NCI-H2227 treated with DMSO at 0.1 percent for 48 hours (cell line): ENCODE data around the gene SYNPO2.
"Not testable (repeated sequence)": the region's sequence is repeated elsewhere in the genome, so short reads cannot be mapped to it uniquely, and the experiment has no call there.

Source experiments
- DNase-seq: peaks from one replicate; lab custom pipeline; 2025; lab: John Stamatoyannopoulos, UW

The SYNPO2 gene

DNA sequence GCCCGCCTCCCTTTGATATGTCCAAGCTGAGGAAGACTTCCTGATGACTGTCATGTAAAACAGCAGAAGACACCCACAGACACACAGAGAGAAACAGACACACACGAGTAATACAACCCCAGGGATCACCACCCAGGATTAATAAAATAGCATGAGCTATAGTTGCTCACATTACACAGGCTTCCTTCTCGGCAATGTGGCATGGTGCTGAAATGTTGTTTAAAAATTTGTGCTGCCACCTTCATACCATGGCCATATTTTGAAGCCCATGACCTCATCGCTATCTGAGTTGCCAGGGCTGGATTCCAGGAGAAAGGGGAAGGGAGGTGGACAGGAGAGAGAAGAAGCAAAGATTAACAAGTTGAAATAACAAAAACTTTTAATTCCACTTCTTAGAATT lies 111.7 kb downstream of the SYNPO2 start:
- no peak for DNase-seq

DNA sequence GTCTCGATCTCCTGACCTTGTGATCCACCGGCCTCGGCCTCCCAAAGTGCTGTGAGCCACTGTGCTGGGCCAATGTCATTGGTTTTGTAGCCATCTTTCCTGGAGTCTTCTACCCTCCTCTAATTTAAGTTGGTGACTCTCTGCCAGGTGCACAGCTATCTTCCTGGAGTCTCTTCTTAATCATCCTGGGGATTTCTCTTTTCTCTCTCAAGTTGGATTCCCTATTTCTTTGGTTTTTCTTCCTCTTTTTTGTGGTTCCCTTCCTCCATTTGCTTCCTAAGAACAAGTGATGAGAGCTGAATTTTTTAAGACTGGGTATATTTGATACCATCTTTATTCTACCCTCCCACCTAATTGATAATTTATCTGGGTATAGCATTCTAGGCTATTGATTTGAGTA lies 113.8 kb downstream of the SYNPO2 start:
- DNase-seq = no peak

DNA sequence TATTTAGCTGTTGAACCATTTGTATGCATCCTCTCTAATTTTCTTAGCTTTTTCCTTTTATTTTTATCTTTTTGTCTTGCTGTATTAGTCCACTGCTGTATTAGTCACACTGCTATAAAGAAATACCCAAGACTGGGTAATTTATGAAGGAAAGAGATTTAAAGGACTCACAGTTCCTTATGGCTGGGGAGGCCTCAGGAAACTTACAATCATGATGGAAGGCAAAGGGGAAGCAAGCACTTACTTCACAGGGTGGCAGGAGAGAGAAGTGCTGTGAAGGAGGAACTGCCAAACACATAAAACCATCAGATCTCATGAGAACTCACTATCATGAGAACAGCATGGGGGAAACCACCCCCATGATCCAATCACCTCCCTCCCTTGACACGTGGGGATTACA lies 114.3 kb downstream of the SYNPO2 start:
- DNase-seq = not testable (repeated sequence)

DNA sequence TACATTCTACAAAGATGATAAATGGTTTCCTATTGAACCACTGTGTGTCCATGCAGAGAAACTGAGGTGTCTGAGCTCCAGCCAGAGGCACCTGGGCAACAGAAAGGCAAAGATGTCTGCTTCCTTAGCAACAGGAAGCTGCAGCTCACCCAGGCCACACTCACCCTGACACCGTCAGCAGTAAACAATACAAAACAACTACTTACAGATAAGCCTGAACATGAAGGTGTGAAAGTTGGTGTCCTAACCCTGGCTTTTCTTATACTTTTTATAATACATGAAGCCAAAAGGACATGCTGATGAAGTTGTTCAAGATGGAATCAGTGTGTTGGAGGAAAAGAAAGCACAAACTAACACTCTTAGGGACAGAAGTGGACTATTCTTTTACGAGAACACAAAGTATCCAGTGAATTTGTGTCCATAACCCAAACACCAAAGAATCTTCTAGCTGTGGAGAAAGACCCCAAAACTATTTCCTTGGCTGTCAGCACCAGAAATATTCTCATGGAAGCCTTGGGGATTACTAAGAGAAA lies 117.3 kb downstream of the SYNPO2 start:
- no peak for DNase-seq

DNA sequence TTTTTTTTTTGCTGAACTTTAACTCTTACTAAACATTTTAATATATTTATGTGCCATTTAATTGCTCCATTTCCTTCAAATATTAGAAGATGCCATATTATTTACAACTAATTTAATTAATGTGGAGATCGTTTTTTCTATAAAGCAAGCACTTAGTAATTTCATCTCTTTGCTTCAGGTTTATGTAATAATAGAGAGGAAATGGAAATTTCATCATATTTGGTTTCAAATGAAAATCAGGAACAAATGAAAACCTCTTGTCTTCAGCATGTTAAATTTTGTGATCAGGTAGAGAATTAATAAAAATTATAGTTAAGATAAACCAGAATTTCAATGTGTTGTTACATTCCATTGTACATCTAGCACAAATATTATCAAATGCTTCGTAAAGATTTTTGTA lies 120.1 kb downstream of the SYNPO2 start:
- DNase-seq = no peak

DNA sequence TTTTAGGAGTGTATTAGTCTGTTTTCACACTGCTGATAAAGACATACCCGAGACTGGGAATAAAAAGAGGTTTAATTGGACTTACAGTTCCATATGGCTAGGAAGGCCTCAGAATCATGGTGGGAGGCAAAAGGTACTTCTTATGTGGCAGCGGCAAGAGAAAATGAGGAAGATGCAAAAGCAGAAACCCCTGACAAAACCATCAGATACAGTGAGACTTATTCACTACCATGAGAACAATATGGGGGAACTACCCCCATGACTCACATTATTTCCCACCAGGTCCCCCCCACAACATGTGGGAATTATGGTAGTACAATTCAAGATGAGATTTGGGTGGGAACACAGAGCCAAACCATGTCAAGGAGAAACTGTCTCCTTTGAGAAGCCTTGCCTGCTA lies 121.6 kb downstream of the SYNPO2 start:
- DNase-seq = not testable (repeated sequence)

DNA sequence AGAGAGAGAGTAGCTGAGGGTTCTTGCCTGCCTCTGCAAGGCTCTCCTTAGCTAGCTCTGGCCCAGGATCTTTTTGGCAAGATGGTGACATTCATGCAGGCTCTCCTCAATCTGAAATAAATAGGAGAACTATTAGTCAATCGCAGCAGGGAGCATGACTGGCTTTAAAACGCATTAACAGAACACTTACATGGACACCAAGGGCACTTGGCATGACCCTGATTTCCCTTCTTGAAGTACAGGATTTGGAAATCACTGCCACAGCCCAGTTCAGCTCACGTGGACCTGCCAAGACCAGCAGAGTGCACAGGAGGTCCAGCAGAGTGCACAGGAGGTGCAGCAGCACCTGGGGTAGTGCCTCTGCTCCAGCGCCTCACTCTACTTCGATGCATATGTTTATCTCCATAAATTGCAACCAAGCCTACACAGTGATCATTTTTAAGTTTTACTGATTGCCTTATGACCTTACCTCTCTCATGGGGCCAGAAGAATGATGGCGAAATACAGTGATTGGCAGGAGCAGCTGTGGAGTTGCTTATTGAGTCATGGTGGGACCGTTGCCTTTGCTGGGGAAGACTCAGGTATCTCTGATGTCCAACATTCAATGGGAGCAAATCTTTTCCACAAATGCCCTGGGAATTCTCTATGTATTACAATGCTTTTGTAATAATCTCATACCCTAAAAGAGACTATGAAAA lies 122.4 kb downstream of the SYNPO2 start:
- DNase-seq = no peak

DNA sequence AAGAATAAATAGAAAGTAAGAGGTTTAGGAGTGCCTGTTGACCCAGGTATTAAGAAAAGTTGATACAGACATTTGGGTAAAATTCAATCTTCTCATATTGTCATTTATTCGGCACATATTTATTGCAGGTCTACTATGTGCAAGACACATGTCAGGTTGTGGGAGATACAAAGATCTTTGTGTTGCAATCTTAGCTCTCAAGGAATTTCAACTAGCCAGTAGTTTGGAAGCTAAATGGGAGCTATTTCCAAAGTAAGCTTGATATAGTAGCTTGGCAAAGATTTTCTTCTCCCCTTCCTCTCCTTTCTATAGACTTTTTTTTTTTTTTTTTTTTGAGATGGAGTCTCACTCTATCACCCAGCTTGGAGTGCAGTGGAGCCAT lies 122.9 kb downstream of the SYNPO2 start:
- DNase-seq = no peak

DNA sequence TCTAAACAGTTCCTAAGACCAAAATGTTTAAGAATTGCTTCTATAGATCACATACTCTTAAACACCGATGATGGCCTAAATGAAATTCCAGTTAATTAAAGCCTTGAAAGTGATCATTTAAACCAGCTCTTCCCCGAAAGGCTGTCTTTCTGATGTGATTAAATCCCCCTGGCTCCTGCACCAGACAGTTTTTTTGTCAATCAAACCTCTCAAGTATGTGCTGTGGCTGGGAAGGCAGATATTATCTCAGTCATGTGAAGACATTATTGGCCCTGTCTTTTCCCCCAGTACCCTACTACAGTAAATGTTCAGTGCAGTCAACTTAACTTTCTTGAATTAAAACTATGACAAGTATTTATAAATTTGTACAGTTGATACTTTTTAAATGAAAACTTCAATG lies 126.0 kb downstream of the SYNPO2 start:
- DNase-seq = peak; percentile 29

DNA sequence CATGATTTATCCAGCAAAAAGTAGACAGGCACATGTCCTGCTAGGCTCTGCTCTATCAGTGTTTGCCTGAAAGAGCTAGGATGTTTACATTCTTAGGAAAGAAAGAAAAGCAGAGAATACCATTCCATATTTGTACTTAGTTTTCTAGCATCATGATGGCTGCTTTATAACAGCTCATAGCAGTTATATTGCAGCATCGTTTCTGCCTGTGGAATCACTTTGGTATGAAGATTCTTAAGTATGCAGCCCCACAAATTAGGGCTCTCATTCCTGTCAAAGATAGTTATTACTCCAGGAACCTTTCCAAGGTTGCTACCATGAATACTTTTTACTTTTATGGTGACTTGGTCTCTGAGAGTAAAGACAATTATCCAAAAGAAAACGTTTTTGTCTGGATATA lies 128.0 kb downstream of the SYNPO2 start:
- no peak for DNase-seq

DNA sequence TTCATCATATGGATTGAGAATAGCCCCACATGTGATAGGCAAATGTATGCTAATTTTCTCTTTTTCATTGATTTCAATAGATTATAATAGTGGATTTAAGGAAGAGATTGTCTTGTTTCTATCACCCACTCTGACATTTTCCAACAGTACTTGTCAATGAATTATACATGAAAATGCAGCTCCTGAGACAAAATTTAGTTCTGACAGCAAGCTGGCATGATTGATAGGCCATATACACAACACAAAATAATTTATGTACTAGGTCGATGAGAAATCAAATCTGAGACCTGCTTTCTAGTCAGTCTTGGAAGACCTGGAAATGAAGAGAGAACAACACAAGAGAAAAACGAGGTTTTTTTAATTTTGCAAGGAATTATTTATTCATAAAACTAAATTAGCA lies 129.0 kb downstream of the SYNPO2 start:
- DNase-seq = no peak

DNA sequence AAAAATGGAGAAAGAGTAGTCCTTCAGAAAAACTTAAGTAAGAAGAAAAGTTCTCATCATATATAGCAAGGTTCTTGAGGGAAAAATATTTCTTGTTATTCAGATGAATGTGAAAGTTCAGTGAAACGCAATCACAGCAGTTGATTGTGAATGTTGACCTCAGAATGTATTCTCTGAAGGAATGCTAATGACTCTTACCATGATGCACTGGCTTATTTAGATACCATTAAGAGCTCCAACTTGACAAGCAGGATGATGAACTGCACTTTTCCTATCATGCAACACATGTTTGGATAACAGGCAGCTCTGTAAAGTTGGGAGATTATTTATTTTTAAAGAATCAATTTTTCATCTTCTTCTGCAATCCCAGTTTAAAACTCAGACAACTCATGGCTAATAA lies 131.5 kb downstream of the SYNPO2 start:
- no peak for DNase-seq

DNA sequence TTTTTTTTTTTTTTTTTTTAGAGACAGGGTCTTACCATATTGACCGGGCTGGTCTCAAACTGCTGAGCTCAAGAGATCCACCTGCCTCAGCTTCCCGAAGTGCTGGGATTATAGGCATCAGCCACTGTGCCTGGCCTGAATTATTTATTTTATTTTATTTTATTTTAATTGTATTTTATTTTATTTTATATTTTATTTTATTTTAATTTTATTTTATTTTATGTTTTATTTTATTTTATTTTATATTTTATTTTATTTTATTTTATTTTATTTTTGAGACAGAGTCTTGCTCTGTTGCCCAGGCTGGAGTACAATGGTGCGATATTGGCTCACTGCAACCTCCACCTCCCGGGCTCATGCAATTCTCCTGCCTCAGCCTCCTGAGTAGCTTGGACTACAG lies 133.9 kb downstream of the SYNPO2 start:
- DNase-seq = not testable (repeated sequence)

DNA sequence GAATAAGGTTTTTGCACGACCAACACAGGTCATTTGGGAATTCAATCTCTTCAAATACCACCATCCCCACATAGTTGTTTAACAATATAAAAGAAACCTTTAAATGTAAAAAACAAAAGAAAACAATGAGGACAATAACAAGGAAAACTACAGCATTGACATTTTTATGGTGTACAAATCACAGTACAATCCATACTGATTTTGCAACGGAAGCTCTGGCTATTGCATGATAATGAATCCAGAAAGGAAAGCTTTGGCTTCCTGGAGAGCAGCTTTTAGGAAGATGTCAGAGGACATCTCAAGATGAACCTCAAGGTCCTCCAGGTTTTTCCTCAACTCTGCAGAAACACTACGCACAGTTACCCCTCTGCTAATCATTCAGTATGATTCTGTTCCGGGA lies 135.4 kb downstream of the SYNPO2 start:
- DNase-seq = no peak

DNA sequence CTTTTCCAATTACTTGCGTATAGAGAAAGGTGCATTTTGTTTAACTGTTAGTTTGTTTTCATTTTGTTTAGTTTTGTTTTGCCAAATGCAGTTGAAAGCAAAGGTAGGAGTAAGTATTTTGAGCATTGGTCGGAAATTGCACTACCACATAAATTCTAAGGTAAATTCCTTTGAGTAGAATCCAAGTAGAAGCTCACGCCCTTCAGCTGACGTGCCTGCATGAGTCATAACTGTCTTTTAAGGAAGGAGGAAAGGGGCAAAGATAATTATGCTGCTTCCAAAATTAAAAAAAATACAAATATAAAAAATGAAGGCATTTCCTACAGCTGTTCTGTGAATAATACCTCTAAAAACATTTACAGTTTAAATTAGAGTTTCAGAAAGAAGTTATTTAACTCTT lies 136.8 kb downstream of the SYNPO2 start:
- no peak for DNase-seq

DNA sequence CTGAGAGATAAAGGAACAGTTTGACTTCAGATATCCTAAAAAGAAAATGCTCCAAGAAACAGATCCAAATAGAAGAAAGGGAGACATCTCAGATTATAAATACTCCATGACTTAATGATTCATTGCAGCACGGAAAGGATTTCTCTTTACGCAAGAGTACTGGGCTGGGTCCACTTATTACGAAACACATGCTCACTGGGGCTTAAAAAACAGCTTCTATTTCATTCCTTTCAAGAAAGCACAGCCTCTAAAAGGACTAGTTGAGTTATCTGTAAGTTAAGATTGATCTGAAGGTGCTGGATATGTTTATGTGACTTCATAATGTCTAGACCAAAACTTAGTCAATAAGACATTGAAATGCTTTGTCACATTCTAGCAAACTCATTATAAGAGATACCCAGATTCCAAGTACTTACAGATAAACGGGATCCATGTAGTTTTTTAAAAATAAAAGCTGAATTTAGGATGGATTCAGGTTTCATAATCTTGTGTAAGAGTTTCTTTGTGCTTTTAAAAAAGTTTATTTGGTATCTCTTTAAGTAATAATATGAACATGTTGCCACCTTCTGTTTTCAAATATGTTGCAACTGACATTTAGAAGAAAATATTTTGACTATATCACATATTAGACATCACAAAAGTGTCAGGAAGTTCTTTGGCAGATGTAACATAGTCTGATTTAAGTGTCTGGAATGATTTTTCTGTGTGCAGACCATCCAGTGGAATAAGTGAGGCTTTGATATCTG lies 137.4 kb downstream of the SYNPO2 start:
- no peak for DNase-seq

DNA sequence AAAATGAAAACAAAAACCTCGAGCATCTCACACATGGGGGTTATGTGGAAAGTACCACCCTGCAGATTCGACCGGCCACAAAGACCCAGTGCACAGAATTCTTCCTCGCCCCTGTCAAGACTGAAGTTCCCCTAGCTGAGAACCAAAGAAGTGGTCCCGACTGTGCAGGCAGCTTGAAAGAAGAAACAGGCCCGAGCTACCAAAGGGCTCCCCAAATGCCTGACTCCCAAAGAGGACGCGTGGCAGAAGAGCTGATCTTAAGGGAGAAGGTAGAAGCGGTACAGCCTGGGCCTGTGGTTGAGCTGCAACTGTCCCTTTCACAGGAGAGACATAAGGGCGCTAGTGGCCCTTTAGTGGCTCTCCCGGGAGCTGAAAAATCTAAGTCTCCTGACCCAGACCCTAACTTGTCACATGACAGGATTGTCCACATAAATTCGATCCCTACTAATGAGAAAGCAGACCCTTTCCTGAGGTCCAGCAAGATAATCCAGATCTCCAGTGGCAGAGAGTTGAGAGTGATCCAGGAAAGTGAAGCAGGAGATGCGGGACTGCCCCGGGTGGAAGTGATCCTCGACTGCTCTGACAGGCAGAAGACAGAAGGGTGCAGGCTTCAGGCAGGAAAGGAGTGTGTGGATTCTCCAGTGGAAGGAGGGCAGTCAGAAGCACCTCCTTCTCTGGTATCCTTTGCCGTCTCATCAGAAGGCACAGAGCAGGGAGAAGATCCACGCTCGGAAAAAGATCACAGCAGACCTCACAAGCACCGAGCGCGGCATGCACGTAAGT lies 138.2 kb downstream of the SYNPO2 start:
- DNase-seq = no peak

DNA sequence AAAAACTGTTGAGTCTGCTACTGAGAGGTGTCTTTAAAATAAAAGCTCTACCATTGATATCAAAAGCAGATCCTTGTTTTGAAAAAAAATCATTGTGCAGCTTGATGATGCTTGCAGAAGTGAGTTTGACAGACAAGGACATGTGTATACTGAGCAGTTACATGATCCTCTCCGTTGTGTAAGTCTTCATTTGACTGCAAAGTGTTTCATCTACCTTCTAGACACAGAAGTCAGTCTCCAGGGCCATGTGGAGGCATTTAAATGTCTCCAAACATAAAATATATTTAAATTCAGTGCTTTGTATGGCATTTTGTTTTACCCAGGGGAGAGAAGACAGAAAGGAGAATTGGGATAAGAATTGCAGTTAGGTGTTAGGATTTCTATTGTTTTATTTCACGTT lies 139.2 kb downstream of the SYNPO2 start:
- no peak for DNase-seq

DNA sequence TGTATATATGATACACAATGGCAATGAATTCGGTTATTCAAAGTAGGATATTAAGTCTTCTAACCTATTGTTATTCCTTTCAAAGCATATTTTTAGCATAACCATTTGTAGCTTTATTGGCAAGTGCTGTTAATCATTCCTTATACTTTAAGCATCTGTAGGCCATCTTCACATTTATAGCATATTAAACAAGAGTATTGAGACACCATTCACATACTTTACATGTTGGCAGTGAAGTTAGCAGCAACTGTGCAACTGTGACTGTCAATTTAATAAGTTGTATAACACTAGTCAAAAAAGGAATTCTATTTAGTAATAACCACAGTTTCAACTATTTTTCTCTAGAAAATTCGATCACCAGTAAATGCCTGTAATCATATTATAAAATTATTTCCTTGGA lies 139.6 kb downstream of the SYNPO2 start:
- DNase-seq = no peak

DNA sequence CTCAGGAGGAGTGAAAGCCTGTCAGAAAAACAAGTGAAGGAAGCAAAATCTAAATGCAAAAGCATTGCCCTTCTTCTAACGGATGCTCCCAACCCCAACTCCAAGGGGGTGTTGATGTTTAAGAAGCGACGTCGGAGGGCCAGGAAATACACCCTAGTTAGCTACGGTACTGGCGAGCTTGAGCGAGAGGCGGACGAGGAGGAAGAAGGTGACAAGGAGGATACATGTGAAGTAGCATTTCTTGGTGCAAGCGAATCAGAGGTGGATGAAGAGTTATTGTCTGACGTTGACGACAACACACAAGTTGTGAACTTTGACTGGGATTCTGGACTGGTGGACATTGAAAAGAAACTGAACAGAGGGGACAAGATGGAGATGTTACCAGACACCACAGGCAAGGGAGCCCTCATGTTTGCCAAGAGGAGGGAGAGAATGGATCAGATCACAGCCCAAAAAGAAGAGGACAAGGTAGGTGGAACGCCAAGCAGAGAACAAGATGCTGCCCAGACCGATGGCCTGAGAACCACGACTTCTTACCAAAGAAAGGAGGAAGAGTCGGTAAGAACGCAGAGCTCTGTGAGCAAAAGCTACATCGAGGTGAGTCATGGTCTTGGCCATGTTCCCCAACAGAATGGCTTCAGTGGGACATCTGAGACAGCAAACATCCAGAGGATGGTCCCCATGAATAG lies 141.3 kb downstream of the SYNPO2 start:
- no peak for DNase-seq

DNA sequence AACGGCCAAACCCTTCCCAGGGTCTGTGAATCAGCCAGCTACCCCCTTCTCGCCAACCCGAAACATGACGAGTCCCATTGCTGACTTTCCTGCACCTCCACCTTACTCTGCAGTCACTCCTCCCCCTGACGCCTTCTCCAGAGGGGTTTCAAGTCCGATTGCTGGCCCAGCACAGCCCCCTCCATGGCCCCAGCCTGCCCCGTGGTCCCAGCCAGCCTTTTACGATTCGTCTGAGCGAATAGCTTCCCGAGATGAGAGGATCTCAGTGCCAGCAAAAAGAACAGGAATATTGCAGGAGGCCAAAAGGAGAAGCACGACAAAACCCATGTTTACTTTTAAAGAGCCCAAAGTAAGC lies 141.9 kb downstream of the SYNPO2 start:
- no peak for DNase-seq

DNA sequence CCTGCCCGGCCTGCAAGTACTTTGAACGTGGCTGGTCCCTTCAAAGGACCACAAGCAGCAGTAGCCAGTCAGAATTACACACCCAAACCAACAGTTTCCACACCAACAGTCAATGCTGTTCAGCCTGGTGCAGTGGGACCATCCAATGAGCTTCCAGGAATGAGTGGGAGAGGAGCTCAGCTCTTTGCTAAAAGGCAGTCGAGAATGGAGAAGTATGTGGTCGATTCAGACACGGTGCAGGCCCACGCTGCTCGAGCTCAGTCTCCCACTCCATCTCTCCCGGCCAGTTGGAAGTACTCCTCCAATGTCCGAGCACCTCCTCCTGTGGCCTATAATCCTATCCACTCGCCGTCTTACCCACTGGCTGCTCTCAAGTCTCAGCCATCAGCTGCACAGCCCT lies 142.6 kb downstream of the SYNPO2 start:
- no peak for DNase-seq
